ENCODE data around the gene RFLNA. TPM values are rescaled to one million over a fixed set of nuclear protein-coding genes. Genes with fewer than 3 reads are reported as not detected.
A peak's percentile ranks its signal among the peaks of the same experiment; 100 is the strongest.

Gene RFLNA
- total RNA-seq, 6 experiments from 2014 or later = 0.12 to 0.31 TPM; not detected in 4

DNA sequence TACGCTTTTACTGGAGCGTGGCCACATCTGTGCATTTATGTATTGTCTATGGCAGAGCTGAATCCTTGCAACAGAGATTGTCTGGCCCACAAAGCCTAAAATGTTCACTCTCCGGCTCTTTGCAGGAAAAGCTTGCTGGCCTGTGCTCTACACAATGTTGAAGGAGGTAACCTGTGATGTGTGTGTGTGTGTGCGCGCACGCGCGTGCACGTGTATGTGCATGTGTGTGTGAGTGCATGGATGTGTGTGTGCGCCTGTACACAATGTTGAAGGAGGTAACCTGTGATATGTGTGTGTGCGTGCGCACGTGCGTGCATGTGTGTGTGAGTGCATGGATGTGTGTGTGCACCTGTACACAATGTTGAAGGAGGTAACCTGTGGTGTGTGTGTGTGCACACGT is 62.7 kb downstream of the RFLNA start:
- 95% methylated on average over 15 of the region's 15 CpGs for WGBS (ENCODE audit: insufficient coverage, low coverage, low lambda C conversion rate, missing lambda C conversion rate)
- peaks cover 0 to 48% (median 21%) of the 10 kb centered on the region in 4 donors for H3K4me1 ChIP-seq

DNA sequence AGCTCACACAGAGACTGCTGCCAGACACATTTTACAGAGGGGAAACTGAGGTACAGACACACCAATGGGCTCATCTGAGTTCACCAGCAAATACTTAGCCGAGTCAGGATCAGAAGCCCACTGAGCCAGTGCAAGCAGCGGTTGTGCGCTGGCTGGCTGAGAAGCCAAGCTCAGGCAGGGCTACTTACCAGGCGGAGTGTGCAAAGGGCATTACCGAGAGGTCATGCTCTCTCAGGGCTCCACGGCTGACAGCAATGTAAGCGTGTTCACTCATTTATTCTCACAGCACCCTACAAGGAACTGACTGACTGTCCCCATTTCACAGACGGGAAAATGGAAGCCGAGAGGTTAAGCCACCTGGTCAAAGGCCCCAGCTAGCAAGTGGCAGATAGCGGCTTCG is 63.7 kb downstream of the RFLNA start:
- intact Hi-C loops (cut with DNase I) = loop anchor here in 1 of 2 donors (10.0 kb wide), 1 partner anchor 406 kb away; no protein-coding TSS in a partner anchor
- no peak for DNase-seq
- TF ChIP-seq, protein P1, sequence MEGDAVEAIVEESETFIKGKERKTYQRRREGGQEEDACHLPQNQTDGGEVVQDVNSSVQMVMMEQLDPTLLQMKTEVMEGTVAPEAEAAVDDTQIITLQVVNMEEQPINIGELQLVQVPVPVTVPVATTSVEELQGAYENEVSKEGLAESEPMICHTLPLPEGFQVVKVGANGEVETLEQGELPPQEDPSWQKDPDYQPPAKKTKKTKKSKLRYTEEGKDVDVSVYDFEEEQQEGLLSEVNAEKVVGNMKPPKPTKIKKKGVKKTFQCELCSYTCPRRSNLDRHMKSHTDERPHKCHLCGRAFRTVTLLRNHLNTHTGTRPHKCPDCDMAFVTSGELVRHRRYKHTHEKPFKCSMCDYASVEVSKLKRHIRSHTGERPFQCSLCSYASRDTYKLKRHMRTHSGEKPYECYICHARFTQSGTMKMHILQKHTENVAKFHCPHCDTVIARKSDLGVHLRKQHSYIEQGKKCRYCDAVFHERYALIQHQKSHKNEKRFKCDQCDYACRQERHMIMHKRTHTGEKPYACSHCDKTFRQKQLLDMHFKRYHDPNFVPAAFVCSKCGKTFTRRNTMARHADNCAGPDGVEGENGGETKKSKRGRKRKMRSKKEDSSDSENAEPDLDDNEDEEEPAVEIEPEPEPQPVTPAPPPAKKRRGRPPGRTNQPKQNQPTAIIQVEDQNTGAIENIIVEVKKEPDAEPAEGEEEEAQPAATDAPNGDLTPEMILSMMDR (IDR thresholded peaks at IDR 0.05) = no peak
- no peak for TF ChIP-seq POLR2A (IDR thresholded peaks at IDR 0.05)
- Histone ChIP-seq H3K4me1 (peaks cover 0 to 40% (median 21%) of the 10 kb centered on the region in 4 donors), H3K27ac (no peak overlapping the region), H3K9me3 (no peaks in the 10 kb centered on the region), H3K4me3 (no peak overlapping the region), H3K27me3 (no peaks in the 10 kb centered on the region), H3K36me3 (peaks cover 0 to 6% (median 4%) of the 10 kb centered on the region in 4 donors)
- 55% methylated on average over 2 of the region's 11 CpGs for WGBS (ENCODE audit: insufficient coverage, low coverage, low lambda C conversion rate, missing lambda C conversion rate)
- no peak for ATAC-seq

More for the DNA sequence above, 62.7 kb downstream of the RFLNA start:
- no peaks in the 10 kb centered on the region for H3K9me3 ChIP-seq
- peaks cover 0 to 6% (median 4%) of the 10 kb centered on the region in 4 donors for H3K36me3 ChIP-seq
- no peaks in the 10 kb centered on the region for H3K27me3 ChIP-seq
- ATAC-seq = no peak
- H3K4me3 ChIP-seq = no peak overlapping the region
- H3K27ac ChIP-seq = no peak overlapping the region
- TF ChIP-seq POLR2A (IDR thresholded peaks at IDR 0.05) = no peak
- intact Hi-C loops (cut with DNase I) = loop anchor here in 1 of 2 donors (10.0 kb wide), 1 partner anchor 407 kb away; no protein-coding TSS in a partner anchor
- no peak for DNase-seq

DNA sequence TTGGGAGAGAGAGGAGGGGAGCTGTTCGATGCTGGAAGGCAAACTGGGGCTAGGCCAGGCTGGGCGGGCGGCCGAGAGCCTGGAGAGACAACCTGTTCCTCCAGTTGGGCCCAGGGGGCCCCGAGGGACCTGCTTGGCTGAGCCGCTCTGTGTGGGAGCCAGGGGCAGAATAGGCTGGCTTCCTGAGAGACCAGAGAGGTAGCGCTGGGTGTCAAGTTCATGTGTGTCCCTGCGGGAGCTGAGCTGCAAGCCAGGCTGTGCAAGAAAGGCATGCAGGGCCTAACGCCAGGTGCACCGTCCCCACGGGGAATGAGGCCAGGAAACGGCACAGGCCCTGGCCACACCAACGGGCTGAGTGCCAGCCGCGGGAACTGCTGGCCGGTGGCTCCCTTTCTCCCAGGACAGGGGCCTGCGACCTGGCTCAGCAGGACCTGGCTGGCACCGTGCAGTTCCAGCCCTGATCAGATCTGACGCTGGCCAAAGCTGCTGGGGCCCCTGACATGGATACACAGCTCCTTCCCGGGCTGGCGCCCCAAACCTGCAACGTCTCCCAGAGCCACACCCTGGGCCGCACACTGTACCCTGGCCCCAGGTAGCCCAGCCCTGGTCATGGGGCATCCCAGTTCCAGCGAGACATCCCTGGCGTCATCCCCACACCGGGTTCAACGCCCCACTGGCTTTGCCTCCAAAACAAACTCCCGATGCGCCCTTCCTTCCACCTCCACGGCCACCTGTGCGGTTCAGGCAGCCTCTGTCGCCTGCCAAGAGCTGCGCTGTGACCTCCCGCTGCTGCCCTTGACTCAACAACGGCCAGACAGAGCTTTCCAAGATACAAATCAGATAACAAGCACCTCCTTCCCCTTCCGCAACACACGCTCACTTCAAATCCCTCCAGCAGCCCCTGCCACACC is 65.0 kb downstream of the RFLNA start:
- H3K4me3 ChIP-seq = no peak overlapping the region
- peaks cover 0 to 40% (median 21%) of the 10 kb centered on the region in 4 donors for H3K4me1 ChIP-seq
- TF ChIP-seq, protein P1 (IDR thresholded peaks at IDR 0.05) = no peak
- ATAC-seq (peak; percentile 83 to 92 (median 90)), DNase-seq (peak; percentile 91 to 98 (median 98))
- no peaks in the 10 kb centered on the region for H3K9me3 ChIP-seq
- H3K27ac ChIP-seq = peak overlapping the region in 1 of 3 donors; percentile 75
- H3K36me3 ChIP-seq = peaks cover 0 to 6% (median 2%) of the 10 kb centered on the region in 4 donors
- H3K27me3 ChIP-seq = no peaks in the 10 kb centered on the region
- WGBS (ENCODE audit: insufficient coverage, low coverage, low lambda C conversion rate, missing lambda C conversion rate) = 26% methylated on average over 7 of the region's 37 CpGs
- intact Hi-C loops (cut with DNase I) = loop anchor here in 1 of 2 donors (10.0 kb wide), 1 partner anchor 405 kb away; no protein-coding TSS in a partner anchor

DNA sequence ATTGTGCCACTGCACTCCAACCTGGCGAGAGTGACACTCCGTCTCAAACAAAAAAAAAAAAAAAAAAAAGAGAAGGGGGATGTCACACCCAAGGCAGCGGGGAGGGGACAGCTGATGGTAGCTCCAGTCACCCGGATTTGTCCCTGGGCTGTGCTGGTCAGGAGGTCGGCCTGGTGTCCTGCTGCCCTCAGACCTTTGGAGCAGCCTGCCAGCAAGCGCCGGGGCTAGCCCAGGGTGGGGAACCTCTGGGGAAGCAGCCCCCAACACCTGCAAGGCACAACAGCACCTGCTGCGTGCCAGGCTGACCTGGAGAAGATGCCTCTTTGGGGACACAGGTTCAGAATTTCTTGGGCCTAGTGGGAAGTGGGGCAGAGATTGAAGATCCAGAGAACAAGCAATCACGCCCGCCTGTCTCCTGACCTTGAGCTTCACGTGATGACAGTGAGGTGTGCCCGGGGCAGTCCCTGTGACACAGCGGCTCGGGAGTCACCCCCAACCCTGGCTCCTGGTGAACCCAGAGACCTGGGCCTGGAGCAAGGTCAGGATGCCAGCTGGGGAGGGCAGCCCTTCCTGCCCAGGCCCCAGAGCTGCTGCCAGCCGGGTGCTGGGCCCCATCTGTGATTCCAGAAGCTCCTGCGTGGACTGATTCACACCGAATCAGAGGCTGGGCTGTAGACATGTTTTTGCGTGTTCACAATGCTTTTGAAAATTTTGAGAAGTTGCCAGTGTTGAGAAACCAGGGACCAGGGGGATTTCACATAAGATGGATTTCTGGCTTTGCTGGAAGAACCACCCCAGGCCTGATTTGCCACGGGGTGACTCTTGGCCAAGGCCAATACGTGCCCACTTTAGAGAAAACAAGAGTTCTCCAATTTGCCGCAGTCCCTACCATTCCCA is 66.4 kb downstream of the RFLNA start:
- no peaks in the 10 kb centered on the region for H3K27me3 ChIP-seq
- peaks cover 0 to 40% (median 21%) of the 10 kb centered on the region in 4 donors for H3K4me1 ChIP-seq
- peaks cover 0 to 6% (median 2%) of the 10 kb centered on the region in 4 donors for H3K36me3 ChIP-seq
- TF ChIP-seq POLR2A (IDR thresholded peaks at IDR 0.05) = no peak
- TF ChIP-seq, protein P1 (IDR thresholded peaks at IDR 0.05) = no peak
- H3K4me3 ChIP-seq = no peak overlapping the region
- WGBS (ENCODE audit: insufficient coverage, low coverage, low lambda C conversion rate, missing lambda C conversion rate) = 73% methylated on average over 6 of the region's 21 CpGs
- intact Hi-C loops (cut with DNase I) = no loop called here
- DNase-seq (peak in 2 of 3 donors; percentile 80 to 89), ATAC-seq (peak; percentile 22 to 55 (median 36))
- peak overlapping the region in 1 of 3 donors; percentile 40 for H3K27ac ChIP-seq
- H3K9me3 ChIP-seq = no peaks in the 10 kb centered on the region
